Peyer's patch (tissue), 4 donors: ENCODE data around the gene HSF4.

Experiments used
- CTCF ChIP-seq, 6 experiments: fragments of 450-650 bp in 4 of 6; fragments of 200-600 bp in 2 of 6; sonication (generic) in 1 of 6; IDR thresholded peaks; one replicate each; pipeline ENCODE4 v1.5.1; 2017 to 2019; ENCODE audit warnings: antibody characterized with exemption in 6 of 6, mild to moderate bottlenecking in 3 of 6, moderate library complexity in 1 of 6
- POLR2A ChIP-seq, 2 donors: fragments of 450-650 bp; IDR thresholded peaks; one replicate each; pipeline ENCODE4 v1.5.1; 2017; ENCODE audit warnings: antibody characterized with exemption in 2 of 2, mild to moderate bottlenecking in 2 of 2, moderate library complexity in 2 of 2

- no peak for TF ChIP-seq CTCF (IDR thresholded peaks at IDR 0.05)
- TF ChIP-seq POLR2A (IDR thresholded peaks at IDR 0.05) = no peak
Measured at GRCh38 chr16:67166110-67166547, 1.6 kb downstream of the HSF4 start.
